ENCODE data around the gene NDUFB8.
A peak's percentile ranks its signal among the peaks of the same experiment; 100 is the strongest.

Gene NDUFB8

DNA sequence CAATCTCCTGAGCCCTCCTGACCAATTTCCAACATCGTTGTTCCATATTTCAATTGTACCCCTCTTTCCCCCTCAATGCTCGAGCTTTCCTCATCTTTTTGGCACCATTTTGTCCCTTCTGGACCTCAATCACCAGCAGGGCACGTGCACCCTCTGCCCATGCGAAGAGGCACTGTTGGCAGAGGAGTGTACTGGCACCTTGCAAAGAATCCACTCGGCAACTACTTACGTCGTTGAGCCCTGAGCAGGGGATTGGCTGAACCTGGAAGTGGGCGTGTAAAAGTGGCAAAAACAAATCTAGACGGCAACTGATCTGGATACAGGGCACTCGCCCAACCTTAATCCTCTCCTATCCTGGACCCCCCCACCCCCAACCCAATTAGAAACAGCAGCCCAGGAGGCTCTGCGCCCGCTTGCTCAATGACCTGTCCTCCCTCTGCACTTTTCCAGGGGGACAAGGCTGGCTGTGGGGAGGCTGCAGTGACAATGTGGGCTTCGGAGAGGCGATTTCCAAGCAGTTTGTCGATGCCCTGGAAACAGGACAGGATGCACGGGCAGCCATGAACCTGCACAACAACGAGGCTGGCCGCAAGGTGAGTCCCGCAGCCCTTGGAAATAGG is 48.1 kb downstream of the NDUFB8 start:
- Histone ChIP-seq H3K79me2 (ENCODE audit: insufficient read depth, low read depth) (no peaks in the 10 kb centered on the region), H3K4me3 (IDR thresholded peaks at IDR 0.05; ENCODE audit: insufficient read depth, low read depth, low read length) (no peak overlapping the region), H3K27me3 (ENCODE audit: insufficient read depth, low read depth) (peaks cover 3% of the 10 kb centered on the region; the same call in 1 of the 2 replicates), H3K4me1 (ENCODE audit: low read depth, poor library complexity, severe bottlenecking) (peaks cover 10% of the 10 kb centered on the region), H3K27ac (no peak overlapping the region), H3K36me3 (ENCODE audit: insufficient read depth) (no peaks in the 10 kb centered on the region), H3K4me2 (peak overlapping the region; percentile 83), H4K20me1 (ENCODE audit: insufficient read depth) (no peaks in the 10 kb centered on the region), H3K9ac (peak overlapping the region; percentile 46; the same call in 1 of the 2 replicates), H2AFZ (ENCODE audit: low read depth) (peak overlapping the region; percentile 87)
- TF ChIP-seq, protein P1, sequence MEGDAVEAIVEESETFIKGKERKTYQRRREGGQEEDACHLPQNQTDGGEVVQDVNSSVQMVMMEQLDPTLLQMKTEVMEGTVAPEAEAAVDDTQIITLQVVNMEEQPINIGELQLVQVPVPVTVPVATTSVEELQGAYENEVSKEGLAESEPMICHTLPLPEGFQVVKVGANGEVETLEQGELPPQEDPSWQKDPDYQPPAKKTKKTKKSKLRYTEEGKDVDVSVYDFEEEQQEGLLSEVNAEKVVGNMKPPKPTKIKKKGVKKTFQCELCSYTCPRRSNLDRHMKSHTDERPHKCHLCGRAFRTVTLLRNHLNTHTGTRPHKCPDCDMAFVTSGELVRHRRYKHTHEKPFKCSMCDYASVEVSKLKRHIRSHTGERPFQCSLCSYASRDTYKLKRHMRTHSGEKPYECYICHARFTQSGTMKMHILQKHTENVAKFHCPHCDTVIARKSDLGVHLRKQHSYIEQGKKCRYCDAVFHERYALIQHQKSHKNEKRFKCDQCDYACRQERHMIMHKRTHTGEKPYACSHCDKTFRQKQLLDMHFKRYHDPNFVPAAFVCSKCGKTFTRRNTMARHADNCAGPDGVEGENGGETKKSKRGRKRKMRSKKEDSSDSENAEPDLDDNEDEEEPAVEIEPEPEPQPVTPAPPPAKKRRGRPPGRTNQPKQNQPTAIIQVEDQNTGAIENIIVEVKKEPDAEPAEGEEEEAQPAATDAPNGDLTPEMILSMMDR (conservative IDR thresholded peaks at IDR 0.05; ENCODE audit: low read depth, low read length), result no peak

DNA sequence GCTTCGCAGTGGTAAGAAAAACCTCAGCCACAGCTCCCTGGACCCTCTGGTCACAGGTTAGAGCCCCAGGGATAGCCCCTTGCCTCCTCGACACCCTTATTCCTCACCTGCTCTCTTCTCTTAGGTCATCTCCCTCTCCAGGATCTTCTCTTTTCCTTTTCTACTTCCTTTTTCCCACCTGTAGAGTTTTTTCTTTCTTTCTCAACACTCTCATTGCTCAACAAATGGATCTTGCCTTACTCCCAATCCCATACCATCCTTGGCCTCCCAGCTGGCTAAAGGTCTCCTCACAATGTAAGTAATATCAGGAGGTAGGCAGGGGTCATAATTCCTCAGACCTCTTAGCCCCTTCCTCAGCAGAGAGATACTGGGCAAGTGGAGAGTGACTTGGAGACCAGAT is 49.7 kb downstream of the NDUFB8 start:
- Histone ChIP-seq H3K36me3 (ENCODE audit: insufficient read depth) (no peaks in the 10 kb centered on the region), H3K27ac (no peak overlapping the region), H3K9ac (no peak overlapping the region), H3K27me3 (ENCODE audit: insufficient read depth, low read depth) (peaks cover 3% of the 10 kb centered on the region; the same call in 1 of the 2 replicates), H3K4me1 (ENCODE audit: low read depth, poor library complexity, severe bottlenecking) (peaks cover 10% of the 10 kb centered on the region), H2AFZ (ENCODE audit: low read depth) (no peak overlapping the region), H3K4me2 (no peak overlapping the region), H4K20me1 (ENCODE audit: insufficient read depth) (no peaks in the 10 kb centered on the region), H3K79me2 (ENCODE audit: insufficient read depth, low read depth) (no peaks in the 10 kb centered on the region), H3K4me3 (IDR thresholded peaks at IDR 0.05; ENCODE audit: insufficient read depth, low read depth, low read length) (no peak overlapping the region)
- TF ChIP-seq, protein P1 (conservative IDR thresholded peaks at IDR 0.05; ENCODE audit: low read depth, low read length), result no peak

DNA sequence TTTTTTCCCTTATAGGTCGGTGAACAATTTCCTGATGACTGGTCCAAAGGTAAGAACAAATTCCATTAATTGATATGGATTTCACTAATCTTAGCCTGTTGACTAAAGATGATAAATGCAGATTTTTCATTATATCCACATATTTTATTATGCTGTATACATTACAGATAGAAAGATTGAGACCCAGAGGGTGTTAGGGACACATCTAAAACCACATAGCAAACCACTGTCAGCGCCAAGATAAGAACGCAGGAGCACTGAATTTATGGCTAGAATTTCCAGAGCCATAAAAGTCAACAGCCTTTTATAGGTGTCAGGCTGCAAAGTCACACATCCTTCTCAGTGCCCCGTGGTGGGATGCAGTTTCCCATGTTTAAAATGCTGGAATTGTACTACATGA is 50.6 kb downstream of the NDUFB8 start:
- Histone ChIP-seq H3K4me2 (no peak overlapping the region), H3K9ac (no peak overlapping the region), H3K79me2 (ENCODE audit: insufficient read depth, low read depth) (no peaks in the 10 kb centered on the region), H3K27me3 (ENCODE audit: insufficient read depth, low read depth) (peaks cover 3% of the 10 kb centered on the region; the same call in 1 of the 2 replicates), H2AFZ (ENCODE audit: low read depth) (no peak overlapping the region), H3K4me3 (IDR thresholded peaks at IDR 0.05; ENCODE audit: insufficient read depth, low read depth, low read length) (no peak overlapping the region), H3K4me1 (ENCODE audit: low read depth, poor library complexity, severe bottlenecking) (peaks cover 10% of the 10 kb centered on the region), H3K36me3 (ENCODE audit: insufficient read depth) (no peaks in the 10 kb centered on the region), H3K27ac (no peak overlapping the region), H4K20me1 (ENCODE audit: insufficient read depth) (no peaks in the 10 kb centered on the region)
- TF ChIP-seq, protein P1 (conservative IDR thresholded peaks at IDR 0.05; ENCODE audit: low read depth, low read length), result no peak

DNA sequence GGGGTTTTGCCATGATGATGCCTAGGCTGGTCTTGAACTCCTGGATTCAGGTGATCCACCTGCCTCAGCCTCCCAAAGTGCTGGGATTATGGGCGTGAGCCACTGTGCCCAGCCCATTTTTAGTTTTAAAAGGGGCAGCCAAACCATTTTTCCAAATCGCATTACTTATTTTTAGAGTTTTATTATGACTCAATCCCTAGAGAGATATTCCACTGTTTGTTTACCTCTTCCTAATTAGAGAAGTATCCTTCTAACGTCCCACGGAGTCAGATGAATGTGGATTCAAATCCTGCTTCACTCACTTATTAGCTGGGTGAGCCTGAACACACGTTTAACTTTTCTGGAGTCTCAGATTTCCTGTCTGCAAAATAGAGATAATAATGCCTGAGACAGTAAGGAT is 51.7 kb downstream of the NDUFB8 start:
- Histone ChIP-seq H3K4me2 (no peak overlapping the region), H3K79me2 (ENCODE audit: insufficient read depth, low read depth) (no peaks in the 10 kb centered on the region), H2AFZ (ENCODE audit: low read depth) (no peak overlapping the region), H3K9ac (no peak overlapping the region), H3K27me3 (ENCODE audit: insufficient read depth, low read depth) (peaks cover 3% of the 10 kb centered on the region; the same call in 1 of the 2 replicates), H4K20me1 (ENCODE audit: insufficient read depth) (no peaks in the 10 kb centered on the region), H3K4me1 (ENCODE audit: low read depth, poor library complexity, severe bottlenecking) (peaks cover 8% of the 10 kb centered on the region), H3K27ac (no peak overlapping the region), H3K4me3 (IDR thresholded peaks at IDR 0.05; ENCODE audit: insufficient read depth, low read depth, low read length) (no peak overlapping the region), H3K36me3 (ENCODE audit: insufficient read depth) (no peaks in the 10 kb centered on the region)
- TF ChIP-seq, protein P1 (conservative IDR thresholded peaks at IDR 0.05; ENCODE audit: low read depth, low read length), result no peak
